ENCODE data around the gene KLHL40.

The KLHL40 gene

GRCh38 chr3:42728056-42728455 is 42.7 kb downstream of the KLHL40 start:
- no peak for DNase-seq

GRCh38 chr3:42728668-42729364 is 43.5 kb downstream of the KLHL40 start:
- DNase-seq, result no peak

GRCh38 chr3:42729404-42730145 is 44.2 kb downstream of the KLHL40 start:
- DNase-seq, result no peak

- DNase-seq, result no peak
These were observed 45.0 kb downstream of the KLHL40 start for GRCh38 chr3:42730294-42730693.

GRCh38 chr3:42730706-42731420 is 45.5 kb downstream of the KLHL40 start:
- no peak for DNase-seq

GRCh38 chr3:42731476-42732195 is 46.3 kb downstream of the KLHL40 start:
- DNase-seq, result no peak

- no peak for DNase-seq
These were observed 47.0 kb downstream of the KLHL40 start for GRCh38 chr3:42732196-42732828.

- DNase-seq, result no peak
These were observed 47.6 kb downstream of the KLHL40 start for GRCh38 chr3:42732829-42733459.

GRCh38 chr3:42733501-42734262 is 48.3 kb downstream of the KLHL40 start:
- DNase-seq, result no peak

- no peak for DNase-seq
These were observed 49.0 kb downstream of the KLHL40 start for GRCh38 chr3:42734263-42734860.

- no peak for DNase-seq
These were observed 49.7 kb downstream of the KLHL40 start for GRCh38 chr3:42735019-42735418.

GRCh38 chr3:42735615-42736014 is 50.3 kb downstream of the KLHL40 start:
- no peak for DNase-seq

- no peak for DNase-seq
These were observed 50.7 kb downstream of the KLHL40 start for GRCh38 chr3:42736081-42736480.

GRCh38 chr3:42736531-42736930 is 51.2 kb downstream of the KLHL40 start:
- DNase-seq, result no peak

- DNase-seq, result no peak
These were observed 54.2 kb downstream of the KLHL40 start for GRCh38 chr3:42739401-42740158.

- no peak for DNase-seq
These were observed 56.5 kb downstream of the KLHL40 start for GRCh38 chr3:42741796-42742195.
